Measurements from ENCODE around the gene JAGN1.
A peak's percentile ranks its signal among the peaks of the same experiment; 100 is the strongest.
"Not testable (repeated sequence)": the region's sequence is repeated elsewhere in the genome, so short reads cannot be mapped to it uniquely, and the experiment has no call there.

Gene JAGN1

DNA sequence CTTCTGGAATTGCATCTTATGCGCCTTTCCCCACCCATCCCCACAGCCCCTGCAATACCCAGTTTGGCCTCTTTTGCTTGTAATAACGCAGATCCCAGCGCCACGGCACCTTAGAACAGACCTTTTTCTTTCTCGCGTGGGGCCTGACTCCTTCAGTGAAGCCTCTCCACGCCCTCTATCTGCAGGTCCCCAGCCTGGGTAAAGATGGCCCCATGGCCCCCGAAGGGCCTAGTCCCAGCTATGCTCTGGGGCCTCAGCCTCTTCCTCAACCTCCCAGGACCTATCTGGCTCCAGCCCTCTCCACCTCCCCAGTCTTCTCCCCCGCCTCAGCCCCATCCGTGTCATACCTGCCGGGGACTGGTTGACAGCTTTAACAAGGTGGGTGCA lies 43.8 kb downstream of the JAGN1 start:
- TF ChIP-seq, protein P1, sequence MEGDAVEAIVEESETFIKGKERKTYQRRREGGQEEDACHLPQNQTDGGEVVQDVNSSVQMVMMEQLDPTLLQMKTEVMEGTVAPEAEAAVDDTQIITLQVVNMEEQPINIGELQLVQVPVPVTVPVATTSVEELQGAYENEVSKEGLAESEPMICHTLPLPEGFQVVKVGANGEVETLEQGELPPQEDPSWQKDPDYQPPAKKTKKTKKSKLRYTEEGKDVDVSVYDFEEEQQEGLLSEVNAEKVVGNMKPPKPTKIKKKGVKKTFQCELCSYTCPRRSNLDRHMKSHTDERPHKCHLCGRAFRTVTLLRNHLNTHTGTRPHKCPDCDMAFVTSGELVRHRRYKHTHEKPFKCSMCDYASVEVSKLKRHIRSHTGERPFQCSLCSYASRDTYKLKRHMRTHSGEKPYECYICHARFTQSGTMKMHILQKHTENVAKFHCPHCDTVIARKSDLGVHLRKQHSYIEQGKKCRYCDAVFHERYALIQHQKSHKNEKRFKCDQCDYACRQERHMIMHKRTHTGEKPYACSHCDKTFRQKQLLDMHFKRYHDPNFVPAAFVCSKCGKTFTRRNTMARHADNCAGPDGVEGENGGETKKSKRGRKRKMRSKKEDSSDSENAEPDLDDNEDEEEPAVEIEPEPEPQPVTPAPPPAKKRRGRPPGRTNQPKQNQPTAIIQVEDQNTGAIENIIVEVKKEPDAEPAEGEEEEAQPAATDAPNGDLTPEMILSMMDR (conservative IDR thresholded peaks at IDR 0.05) = peak; percentile 35
- peak overlapping the region; percentile 99 for H3K27ac ChIP-seq

DNA sequence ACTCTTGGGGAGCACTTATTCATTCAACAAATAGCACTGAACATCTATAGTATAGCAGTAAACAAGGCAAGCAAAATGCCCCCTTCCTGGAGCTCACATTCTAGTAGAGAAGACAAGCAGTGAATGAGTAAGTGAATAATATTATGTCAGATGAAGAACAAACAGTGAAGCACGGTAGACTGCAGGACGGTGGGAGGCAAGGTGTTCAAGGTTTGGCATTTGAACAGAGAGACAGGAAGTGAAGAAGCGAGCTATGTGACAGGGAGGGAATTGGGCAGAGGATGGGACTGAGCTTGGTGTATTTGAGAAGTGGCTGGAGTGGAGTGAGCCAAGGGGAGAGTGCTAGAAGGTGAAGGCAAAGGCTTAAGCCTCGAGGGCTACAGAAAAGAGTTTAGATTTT lies 44.6 kb downstream of the JAGN1 start:
- TF ChIP-seq, protein P1 (conservative IDR thresholded peaks at IDR 0.05) = no peak
- peak overlapping the region; percentile 99; the same call in 1 of the 2 replicates for H3K27ac ChIP-seq

DNA sequence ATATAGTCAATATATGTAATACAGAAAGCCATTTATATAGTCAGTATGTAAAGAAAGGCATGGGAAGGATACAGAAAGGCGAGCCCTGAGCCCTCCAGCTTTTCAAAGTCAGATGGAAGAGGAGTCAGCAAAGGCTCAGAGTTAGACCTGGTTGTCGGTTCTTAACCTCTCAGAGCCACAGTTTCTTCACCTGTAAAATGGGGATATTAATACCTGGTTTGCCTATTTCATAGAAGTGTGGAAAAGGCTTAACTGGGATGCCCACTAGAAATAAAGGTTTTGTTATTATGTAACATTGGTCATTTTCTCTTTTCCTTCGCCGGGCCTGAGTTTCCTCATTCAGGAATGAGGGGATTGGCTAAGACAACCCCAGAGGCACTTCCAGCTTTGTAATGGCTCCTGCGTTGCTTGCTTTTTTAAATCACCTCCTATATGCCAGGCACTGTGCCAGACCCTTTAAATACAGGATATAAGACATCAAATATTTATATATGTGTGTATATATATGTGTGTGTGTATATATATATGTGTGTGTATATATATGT lies 45.6 kb downstream of the JAGN1 start:
- H3K27ac ChIP-seq = no peak overlapping the region; the same call in 1 of the 2 replicates
- TF ChIP-seq, protein P1 (conservative IDR thresholded peaks at IDR 0.05) = no peak

DNA sequence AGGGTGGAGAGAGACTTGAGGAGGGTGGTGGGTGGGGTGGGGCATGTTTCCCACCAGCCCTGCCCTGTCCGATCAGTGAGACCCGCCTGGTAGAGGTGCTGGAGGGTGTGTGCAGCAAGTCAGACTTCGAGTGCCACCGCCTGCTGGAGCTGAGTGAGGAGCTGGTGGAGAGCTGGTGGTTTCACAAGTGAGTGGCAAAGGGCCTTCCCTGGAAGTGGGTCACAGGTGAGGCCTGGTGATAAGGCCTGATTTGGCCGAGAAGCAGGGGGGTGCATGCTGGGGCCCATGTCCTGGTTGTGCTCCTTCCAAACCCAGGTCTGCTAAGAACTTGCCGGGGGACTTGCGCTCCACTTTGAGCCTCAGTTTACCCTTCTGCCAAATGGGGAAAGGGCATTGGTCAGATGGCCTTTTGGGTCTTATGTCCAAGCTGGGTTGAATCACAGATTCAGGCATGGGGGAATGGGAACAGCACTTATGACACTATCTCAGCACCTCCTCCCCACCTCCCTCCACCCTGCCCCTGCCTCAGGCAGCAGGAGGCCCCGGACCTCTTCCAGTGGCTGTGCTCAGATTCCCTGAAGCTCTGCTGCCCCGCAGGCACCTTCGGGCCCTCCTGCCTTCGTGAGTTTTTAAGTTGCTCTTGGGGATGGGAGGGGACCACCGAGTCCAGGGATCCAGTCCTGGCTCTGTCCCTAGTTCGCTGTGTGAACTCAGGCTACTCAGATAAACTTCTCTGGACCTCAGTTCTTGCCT lies 47.3 kb downstream of the JAGN1 start:
- TF ChIP-seq, protein P1 (conservative IDR thresholded peaks at IDR 0.05) = no peak
- H3K27ac ChIP-seq = no peak overlapping the region

DNA sequence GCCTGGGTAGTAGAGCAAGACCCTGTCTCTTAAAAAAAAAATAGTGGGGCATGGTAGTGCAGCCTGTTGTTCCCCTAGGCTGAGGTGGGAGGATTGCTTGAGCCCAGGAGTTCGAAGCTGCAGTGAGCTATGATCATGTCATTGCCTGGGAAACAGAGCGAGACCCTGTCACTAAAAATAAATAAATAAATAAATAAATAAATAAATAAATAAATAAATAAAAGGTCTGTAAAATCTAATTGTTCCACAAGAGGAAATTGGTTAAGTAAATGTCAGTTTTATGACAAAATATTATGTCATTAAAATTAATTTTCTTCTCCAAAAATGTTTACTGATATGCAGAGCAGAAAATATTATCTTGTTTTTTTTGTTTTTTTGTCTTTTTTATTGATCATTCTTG lies 48.6 kb downstream of the JAGN1 start:
- TF ChIP-seq, protein P1 (conservative IDR thresholded peaks at IDR 0.05) = no peak

DNA sequence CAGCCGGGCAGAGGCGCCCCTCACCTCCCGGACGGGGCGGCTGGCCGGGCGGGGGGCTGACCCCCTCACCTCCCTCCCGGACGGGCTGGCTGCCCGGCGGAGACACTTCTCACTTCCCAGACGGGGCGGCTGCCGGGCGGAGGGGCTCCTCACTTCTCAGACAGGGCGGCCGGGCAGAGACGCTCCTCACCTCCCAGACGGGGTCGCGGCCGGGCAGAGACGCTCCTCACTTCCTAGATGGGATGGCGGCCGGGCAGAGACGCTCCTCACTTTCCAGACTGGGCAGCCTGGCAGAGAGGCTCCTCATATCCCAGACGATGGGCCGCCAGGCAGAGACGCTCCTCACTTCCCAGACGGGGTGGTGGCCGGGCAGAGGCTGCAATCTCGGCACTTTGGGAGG lies 49.5 kb downstream of the JAGN1 start:
- not testable (repeated sequence) for H3K27ac ChIP-seq

More for the DNA sequence above, 48.6 kb downstream of the JAGN1 start:
- H3K27ac ChIP-seq = no peak overlapping the region

DNA sequence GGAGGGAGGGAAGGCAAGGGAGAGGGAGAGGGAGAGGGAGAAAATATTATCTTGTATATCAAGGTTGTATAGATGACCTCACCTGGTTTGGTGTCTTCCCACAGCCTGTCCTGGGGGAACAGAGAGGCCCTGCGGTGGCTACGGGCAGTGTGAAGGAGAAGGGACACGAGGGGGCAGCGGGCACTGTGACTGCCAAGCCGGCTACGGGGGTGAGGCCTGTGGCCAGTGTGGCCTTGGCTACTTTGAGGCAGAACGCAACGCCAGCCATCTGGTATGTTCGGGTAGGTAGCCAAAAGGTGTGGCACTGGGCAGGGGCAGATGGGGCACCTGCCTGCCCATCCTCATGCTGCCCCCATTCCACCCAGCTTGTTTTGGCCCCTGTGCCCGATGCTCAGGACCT lies 50.3 kb downstream of the JAGN1 start:
- no peak overlapping the region for H3K27ac ChIP-seq
- TF ChIP-seq, protein P1 (conservative IDR thresholded peaks at IDR 0.05) = no peak

DNA sequence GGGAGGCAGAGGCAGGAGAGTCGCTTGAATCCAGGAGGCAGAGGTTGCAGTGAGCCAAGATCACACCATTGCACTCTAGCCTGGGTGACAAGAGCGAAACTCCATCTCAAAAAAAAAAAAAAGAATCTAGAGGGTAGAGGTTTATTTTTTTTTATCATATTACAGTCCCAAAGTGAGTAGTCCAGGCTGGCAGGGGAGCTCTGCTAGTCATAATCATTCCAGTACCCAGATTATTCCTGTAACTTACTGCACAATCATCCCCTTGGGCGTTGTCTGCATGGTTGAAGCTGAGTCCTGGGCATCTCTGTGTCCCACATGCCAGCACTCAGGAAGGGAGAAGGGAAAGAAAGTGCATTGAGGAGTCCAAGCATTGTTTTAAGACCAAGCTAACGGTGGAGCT lies 51.8 kb downstream of the JAGN1 start:
- H3K27ac ChIP-seq = no peak overlapping the region
- TF ChIP-seq, protein P1 (conservative IDR thresholded peaks at IDR 0.05) = no peak

Data from VCaP (cell line).